ENCODE data around the gene TAF15.

Gene TAF15

DNA sequence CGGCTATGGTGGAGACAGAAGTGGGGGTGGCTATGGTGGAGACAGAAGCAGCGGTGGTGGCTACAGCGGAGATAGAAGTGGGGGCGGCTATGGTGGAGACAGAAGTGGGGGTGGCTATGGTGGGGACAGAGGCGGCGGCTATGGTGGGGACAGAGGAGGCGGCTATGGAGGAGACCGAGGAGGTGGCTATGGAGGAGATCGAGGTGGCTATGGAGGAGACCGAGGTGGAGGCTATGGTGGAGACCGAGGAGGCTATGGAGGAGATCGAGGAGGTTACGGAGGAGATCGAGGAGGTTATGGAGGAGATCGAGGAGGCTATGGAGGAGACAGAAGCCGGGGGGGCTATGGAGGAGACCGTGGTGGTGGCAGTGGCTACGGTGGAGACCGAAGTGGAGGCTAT lies 35.3 kb downstream of the TAF15 start:
- no peak overlapping the region for H3K27ac ChIP-seq
- no peak for DNase-seq (ENCODE audit: low spot score)
- ChIA-PET POLR2A (ENCODE audit: low non-redundant PET) (no interaction called here), CTCF (no interaction called here)
- TF ChIP-seq, protein P1, sequence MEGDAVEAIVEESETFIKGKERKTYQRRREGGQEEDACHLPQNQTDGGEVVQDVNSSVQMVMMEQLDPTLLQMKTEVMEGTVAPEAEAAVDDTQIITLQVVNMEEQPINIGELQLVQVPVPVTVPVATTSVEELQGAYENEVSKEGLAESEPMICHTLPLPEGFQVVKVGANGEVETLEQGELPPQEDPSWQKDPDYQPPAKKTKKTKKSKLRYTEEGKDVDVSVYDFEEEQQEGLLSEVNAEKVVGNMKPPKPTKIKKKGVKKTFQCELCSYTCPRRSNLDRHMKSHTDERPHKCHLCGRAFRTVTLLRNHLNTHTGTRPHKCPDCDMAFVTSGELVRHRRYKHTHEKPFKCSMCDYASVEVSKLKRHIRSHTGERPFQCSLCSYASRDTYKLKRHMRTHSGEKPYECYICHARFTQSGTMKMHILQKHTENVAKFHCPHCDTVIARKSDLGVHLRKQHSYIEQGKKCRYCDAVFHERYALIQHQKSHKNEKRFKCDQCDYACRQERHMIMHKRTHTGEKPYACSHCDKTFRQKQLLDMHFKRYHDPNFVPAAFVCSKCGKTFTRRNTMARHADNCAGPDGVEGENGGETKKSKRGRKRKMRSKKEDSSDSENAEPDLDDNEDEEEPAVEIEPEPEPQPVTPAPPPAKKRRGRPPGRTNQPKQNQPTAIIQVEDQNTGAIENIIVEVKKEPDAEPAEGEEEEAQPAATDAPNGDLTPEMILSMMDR (conservative IDR thresholded peaks at IDR 0.05; ENCODE audit: low read depth), result no peak

DNA sequence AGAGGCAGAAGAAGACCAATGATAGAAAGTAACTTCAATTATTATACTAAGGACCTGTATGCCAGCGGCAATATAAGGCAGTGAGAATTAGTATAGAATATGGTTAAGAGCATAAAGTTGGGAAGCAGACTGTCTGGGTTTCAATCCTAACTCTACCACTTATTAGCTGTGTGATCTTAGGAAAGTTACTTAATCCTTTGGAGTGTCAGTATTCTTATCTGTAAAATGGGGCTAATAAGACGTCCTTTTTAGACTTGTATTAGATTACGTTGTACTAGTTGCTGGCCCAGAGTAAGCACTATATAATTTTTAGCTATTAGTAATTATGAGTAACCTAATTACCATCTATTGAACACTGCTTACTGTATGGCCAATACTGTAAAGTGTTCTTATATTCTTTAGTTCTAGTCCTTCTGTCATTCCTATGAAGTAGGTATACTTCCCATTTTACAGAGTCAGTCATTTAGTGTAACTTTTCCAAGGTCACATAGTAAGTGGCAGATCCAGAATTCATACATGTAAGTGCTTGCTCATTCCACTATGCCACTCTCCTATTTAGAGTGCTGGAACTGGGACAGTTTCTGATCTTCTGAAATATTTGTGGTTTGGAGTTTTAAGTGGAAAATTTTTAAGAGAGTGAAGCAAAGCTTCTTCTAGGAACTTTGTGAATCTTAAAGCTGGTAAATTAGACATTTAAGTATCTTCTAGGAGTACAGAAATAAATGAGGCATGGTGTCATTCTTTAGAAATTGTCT lies 36.9 kb downstream of the TAF15 start:
- no peak overlapping the region for H3K27ac ChIP-seq
- DNase-seq (ENCODE audit: low spot score), result no peak
- ChIA-PET POLR2A (ENCODE audit: low non-redundant PET) (no interaction called here), CTCF (no interaction called here)
- TF ChIP-seq, protein P1 (conservative IDR thresholded peaks at IDR 0.05; ENCODE audit: low read depth), result no peak

DNA sequence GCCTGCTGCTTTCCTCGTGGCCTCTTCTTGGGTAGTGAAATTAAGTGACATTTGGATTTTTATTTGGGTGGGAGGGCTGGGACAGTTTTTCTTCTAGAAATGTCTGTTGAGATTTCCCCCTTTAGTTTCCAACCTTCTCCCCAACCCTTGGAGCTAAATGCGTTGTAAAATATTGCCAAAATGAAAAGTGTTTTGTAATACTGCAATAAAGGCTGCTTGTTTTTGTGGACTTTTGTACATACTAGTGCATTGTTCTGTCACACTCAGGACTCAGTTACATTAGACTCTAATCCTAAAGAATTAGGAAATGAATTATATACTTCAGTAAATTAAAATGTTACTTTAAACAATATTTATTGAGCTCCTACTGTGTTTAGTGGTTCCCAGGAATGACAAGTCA lies 37.7 kb downstream of the TAF15 start:
- no peak for DNase-seq (ENCODE audit: low spot score)
- POLR2A ChIA-PET (ENCODE audit: low non-redundant PET), result no interaction called here
- CTCF ChIA-PET, result no interaction called here
- TF ChIP-seq, protein P1 (conservative IDR thresholded peaks at IDR 0.05; ENCODE audit: low read depth), result no peak
- H3K27ac ChIP-seq, result no peak overlapping the region

DNA sequence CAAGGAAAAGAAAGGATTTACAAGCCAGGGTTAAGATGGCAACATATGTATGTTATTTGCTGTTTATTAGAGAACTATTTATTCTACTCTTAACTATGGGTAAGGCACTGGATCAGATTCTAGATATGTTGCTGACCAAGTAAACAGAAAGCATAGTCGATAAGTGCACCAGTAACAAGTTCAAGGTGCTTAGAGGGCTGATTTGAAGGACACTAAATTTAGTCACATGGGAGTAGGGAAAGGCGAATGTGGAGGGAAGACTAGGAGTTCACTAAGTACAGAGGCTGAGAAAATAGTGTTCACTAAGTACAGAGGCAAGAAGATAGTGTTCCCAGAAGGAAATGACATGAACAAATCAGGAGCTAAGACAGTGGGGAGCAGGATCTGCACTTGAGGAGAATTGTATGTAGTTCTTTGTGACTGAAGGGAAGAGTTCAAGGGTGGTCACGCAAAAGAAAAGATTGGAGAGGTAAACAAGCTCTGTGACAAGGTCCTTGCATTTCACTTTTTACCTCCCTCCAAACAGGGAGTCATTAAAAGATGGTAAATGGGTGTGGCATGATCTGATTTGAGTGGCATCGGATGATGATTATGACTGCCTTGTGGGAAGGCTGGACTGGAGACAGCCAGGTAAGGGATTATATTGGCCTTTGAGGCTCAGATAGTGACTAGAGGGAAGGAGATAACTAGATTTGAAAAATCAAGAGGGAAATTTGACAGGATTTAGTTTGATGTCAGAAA lies 38.5 kb downstream of the TAF15 start:
- H3K27ac ChIP-seq, result no peak overlapping the region
- DNase-seq (ENCODE audit: low spot score), result no peak
- TF ChIP-seq, protein P1 (conservative IDR thresholded peaks at IDR 0.05; ENCODE audit: low read depth), result no peak
- ChIA-PET CTCF (interaction anchor here (0.6 to 0.9 kb wide), 2 partner anchors 15 to 635 kb away, joined by 3 to 4 read pairs; no protein-coding TSS in a partner anchor), POLR2A (ENCODE audit: low non-redundant PET) (no interaction called here)

DNA sequence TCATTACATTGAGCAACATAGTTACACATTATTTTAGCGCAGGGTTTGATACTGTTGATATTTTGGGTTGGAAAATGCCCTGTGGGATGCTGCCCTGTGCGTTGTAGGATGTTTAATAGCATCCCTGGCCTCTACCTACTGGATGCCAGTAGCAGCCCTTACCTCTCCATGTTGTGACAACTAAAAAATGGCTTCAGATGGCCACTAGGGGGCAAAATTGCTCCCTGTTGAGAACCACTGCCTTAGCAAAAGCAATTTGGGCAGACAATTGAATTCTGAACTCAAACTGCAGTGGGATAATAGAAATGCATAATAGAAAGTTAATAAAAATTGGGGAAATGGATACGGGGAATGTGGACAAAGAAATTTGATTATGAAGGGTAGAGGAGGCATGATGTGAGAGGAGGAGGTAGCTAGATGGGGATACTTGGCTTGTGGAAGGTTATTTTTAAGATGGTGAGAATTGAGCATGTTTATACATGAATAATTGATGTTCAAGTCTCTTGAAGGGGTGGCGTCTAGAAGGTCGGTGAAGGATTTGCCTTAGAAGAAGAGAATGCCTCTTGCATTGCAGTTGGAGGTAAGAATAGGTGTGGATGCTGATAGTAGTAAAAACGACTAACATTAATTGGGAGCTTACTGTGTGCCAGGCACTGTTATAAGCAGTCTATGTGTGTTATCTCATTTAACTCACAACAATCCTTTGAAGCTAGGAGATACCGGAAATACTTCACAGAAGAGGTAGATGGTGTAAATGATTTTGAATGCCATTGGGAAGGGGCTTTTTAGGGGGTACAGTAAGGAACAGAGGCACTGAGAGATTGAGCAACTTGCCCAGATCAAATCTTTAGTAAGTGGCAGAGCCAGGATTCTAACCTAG lies 40.4 kb downstream of the TAF15 start:
- no peak overlapping the region for H3K27ac ChIP-seq
- ChIA-PET POLR2A (ENCODE audit: low non-redundant PET) (no interaction called here), CTCF (interaction anchor here (0.6 to 1.0 kb wide), 3 partner anchors 9 to 299 kb away, joined by 3 to 5 read pairs (median 3); no protein-coding TSS in a partner anchor)
- DNase-seq (ENCODE audit: low spot score), result peak; percentile 44
- TF ChIP-seq, protein P1 (conservative IDR thresholded peaks at IDR 0.05; ENCODE audit: low read depth), result peak; percentile 65

DNA sequence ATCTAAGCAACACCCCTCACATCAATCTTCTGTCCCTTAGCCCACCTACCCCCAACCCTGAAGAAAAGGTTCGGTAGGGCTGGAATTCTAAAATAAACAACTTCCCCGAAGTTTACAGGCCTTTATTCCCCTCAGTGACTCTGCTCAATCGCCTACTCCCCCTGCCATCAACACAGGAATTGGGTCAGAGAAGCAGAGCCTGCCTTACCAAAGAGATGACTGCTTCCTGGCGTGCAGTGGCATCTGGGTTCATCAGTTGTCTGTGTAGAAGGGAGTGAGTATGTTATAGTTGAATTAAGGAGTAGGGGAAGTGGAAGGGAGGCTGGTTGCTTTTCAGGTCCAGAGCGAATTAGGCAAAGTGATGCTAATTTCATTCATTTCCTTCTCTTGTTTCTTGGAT lies 46.7 kb downstream of the TAF15 start:
- no peak for DNase-seq (ENCODE audit: low spot score)
- TF ChIP-seq, protein P1 (conservative IDR thresholded peaks at IDR 0.05; ENCODE audit: low read depth), result no peak
- ChIA-PET CTCF (no interaction called here), POLR2A (ENCODE audit: low non-redundant PET) (no interaction called here)
- H3K27ac ChIP-seq, result no peak overlapping the region
